GM23338 (cell line): Measurements from ENCODE around the gene ASAP2. TPM values are rescaled to one million over a fixed set of nuclear protein-coding genes. Genes with fewer than 3 reads are reported as not detected.

Source experiments
- ATAC-seq: fragments of 200-7000 bp; cut with Tn5 transposase; 3 replicates; pipeline ENCODE4 v1.9.1; 2020
- DNase-seq: peaks from one replicate; pipeline ENCODE4 v3.0.0-alpha.2; 2015; ENCODE audit warnings: low spot score
- H2AFZ ChIP-seq: fragments of 200-600 bp; sonication (generic); 2 replicates; pipeline ENCODE4 v1.8.0; 2016; ENCODE audit warnings: antibody characterized with exemption, mild to moderate bottlenecking, moderate library complexity
- H3F3A ChIP-seq: fragments of 200-600 bp; sonication (generic); replicated peaks from 2 replicates; pipeline ENCODE4 v1.8.0; 2017; ENCODE audit warnings: antibody characterized with exemption, mixed run types, low read depth
- H3K27ac ChIP-seq: fragments of 200-600 bp; sonication (generic); 2 replicates; pipeline ENCODE4 v1.6.1; 2016; ENCODE audit warnings: low read depth
- H3K27me3 ChIP-seq: fragments of 200-600 bp; sonication (generic); 2 replicates; pipeline ENCODE4 v1.8.0; 2016; ENCODE audit warnings: mild to moderate bottlenecking, mixed run types, moderate library complexity; ENCODE audit not compliant: insufficient read depth
- H3K36me3 ChIP-seq: fragments of 200-600 bp; sonication (generic); 2 replicates; pipeline ENCODE4 v1.8.0; 2016; ENCODE audit warnings: mild to moderate bottlenecking; ENCODE audit not compliant: insufficient read depth
- H3K4me1 ChIP-seq: fragments of 200-600 bp; sonication (generic); 2 replicates; pipeline ENCODE4 v1.8.0; 2016; ENCODE audit warnings: mild to moderate bottlenecking, moderate library complexity; ENCODE audit not compliant: insufficient read depth
- H3K4me2 ChIP-seq: fragments of 200-600 bp; sonication (generic); 2 replicates; pipeline ENCODE4 v1.7.1; 2017; ENCODE audit warnings: mixed run types
- H3K4me3 ChIP-seq: fragments of 200-600 bp; sonication (generic); 2 replicates; pipeline ENCODE4 v1.6.1; 2016; ENCODE audit warnings: mixed run types
- H3K79me2 ChIP-seq: fragments of 200-600 bp; sonication (generic); replicated peaks from 2 replicates; pipeline ENCODE4 v1.8.0; 2017; ENCODE audit warnings: mild to moderate bottlenecking; ENCODE audit not compliant: insufficient read depth
- H3K9me2 ChIP-seq: fragments of 200-600 bp; sonication (generic); 2 replicates; pipeline ENCODE4 v1.8.0; 2017; ENCODE audit not compliant: insufficient read depth
- H4K20me1 ChIP-seq: fragments of 200-600 bp; sonication (generic); replicated peaks from 2 replicates; pipeline ENCODE4 v1.8.0; 2017; ENCODE audit warnings: mild to moderate bottlenecking; ENCODE audit not compliant: insufficient read depth
- H3K27ac Mint-ChIP-seq: 2 replicates; pipeline ENCODE4 v1.8.0; 2020; ENCODE audit warnings: inconsistent platforms, mild to moderate bottlenecking, moderate library complexity, mixed read lengths
- H3K27me3 Mint-ChIP-seq: 3 replicates; pipeline ENCODE4 v1.8.0; 2022; ENCODE audit warnings: low read depth, mild to moderate bottlenecking, moderate library complexity, mixed read lengths, inconsistent platforms; ENCODE audit not compliant: insufficient read depth, poor library complexity
- H3K36me3 Mint-ChIP-seq: 3 replicates; pipeline ENCODE4 v1.8.0; 2021; ENCODE audit warnings: low read depth, mild to moderate bottlenecking, inconsistent platforms, moderate library complexity, mixed read lengths
- H3K4me1 Mint-ChIP-seq: 3 replicates; pipeline ENCODE4 v1.8.0; 2020; ENCODE audit warnings: mild to moderate bottlenecking, inconsistent platforms, mixed read lengths
- H3K4me3 Mint-ChIP-seq: 3 replicates; pipeline ENCODE4 v1.8.0; 2021; ENCODE audit warnings: moderate library complexity, mild to moderate bottlenecking, inconsistent platforms, mixed read lengths
- H3K9me3 Mint-ChIP-seq: 3 replicates; pipeline ENCODE4 v1.8.0; 2020; ENCODE audit warnings: moderate library complexity, mild to moderate bottlenecking, inconsistent platforms, mixed read lengths
- CREB1 ChIP-seq: fragments of 250-450 bp; sonication (Bioruptor Pico); IDR thresholded peaks from 2 replicates; pipeline ENCODE4 v1.5.0; 2020; ENCODE audit warnings: low read depth, mild to moderate bottlenecking, moderate library complexity
- CTCF ChIP-seq, 2 experiments: fragments of 200-600 bp in 1 of 2; sonication (generic) in 1 of 2; conservative IDR thresholded peaks; 2 replicates each; pipeline versions ENCODE4 v1.5.1 to v1.6.1; 2016 to 2017; ENCODE audit warnings: antibody characterized with exemption in 2 of 2, low read depth in 2 of 2, mild to moderate bottlenecking in 2 of 2, moderate library complexity in 1 of 2
- JUNB ChIP-seq: IDR thresholded peaks from one replicate; pipeline ENCODE4 v1.6.1; 2016; ENCODE audit warnings: antibody characterized with exemption; ENCODE audit not compliant: unreplicated experiment
- NANOG ChIP-seq: IDR thresholded peaks from 2 replicates; pipeline ENCODE4 v1.6.1; 2016; ENCODE audit warnings: antibody characterized with exemption, borderline replicate concordance
- STAT1 ChIP-seq: IDR thresholded peaks from one replicate; pipeline ENCODE4 v1.6.1; 2016; ENCODE audit warnings: antibody characterized with exemption; ENCODE audit not compliant: unreplicated experiment
- ZNF331 ChIP-seq: fragments of 250-450 bp; sonication (Bioruptor Pico); IDR thresholded peaks from 2 replicates; pipeline ENCODE4 v1.5.0; 2020; ENCODE audit warnings: low read depth, mild to moderate bottlenecking, moderate library complexity
- ZNF462 ChIP-seq: fragments of 250-450 bp; sonication (Bioruptor Pico); IDR thresholded peaks from 2 replicates; pipeline ENCODE4 v1.5.0; 2020; ENCODE audit warnings: mild to moderate bottlenecking, moderate library complexity
- polyA plus RNA-seq: library from polyadenylated mRNA; unstranded; fragments of >200 nt; fragmentation: Nextera tagmentation; extraction: Ambion mirVana; gene quantifications from 2 replicates; pipeline ENCODE4 v1.2.1, GENCODE V29; 2016
- total RNA-seq: library from RNA; depleted of rRNA; stranded (reverse); fragments of >200 nt; shearing (Covaris generic); gene quantifications from 2 replicates; pipeline ENCODE4 v1.2.3, GENCODE V29; 2014
- TF ChIP-seq, protein P1 (sequence below): IDR thresholded peaks from 2 replicates; pipeline ENCODE4 v1.6.1; 2016; ENCODE audit warnings: antibody characterized with exemption
- TF ChIP-seq, protein P2 (sequence below): IDR thresholded peaks from one replicate; pipeline ENCODE4 v1.6.1; 2018; ENCODE audit warnings: antibody characterized with exemption; ENCODE audit not compliant: unreplicated experiment

Gene ASAP2
- total and polyA plus RNA-seq, 2 experiments from 2014 or later = 2.6 to 15.6 TPM

GRCh38 chr2:9390151-9390850, 183.7 kb downstream of the ASAP2 start (continued):
- TF ChIP-seq CTCF (conservative IDR thresholded peaks at IDR 0.05; ENCODE audit: low read depth in 2 of 2) (no peak), CREB1 (CRISPR knock-in tag) (no peak), ZNF462 (no peak), ZNF331 (no peak), JUNB (no peak)

DNA sequence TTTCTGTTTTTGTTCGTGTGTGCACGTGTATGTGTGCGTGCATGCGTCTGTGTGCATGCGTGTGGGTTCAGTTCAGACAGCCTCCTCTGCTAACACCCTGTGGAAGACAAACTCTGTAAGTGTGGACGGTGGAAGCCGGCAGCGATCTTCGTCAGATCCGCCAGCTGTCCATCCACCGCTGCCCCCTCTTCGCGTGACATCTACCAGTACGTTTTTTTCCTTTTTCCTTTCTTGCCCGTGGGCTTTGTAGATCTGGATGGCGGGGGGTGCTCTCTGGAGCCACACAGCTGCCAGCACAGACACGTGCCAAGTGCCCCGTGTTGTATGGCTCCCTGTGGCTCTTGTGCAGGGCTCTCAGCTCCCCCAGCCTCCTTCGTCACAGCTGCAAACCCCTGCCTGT, 184.4 kb downstream of the ASAP2 start:
- no peaks in the 10 kb centered on the region for H3K9me2 ChIP-seq
- TF ChIP-seq STAT1 = no peak
- TF ChIP-seq, protein P1, sequence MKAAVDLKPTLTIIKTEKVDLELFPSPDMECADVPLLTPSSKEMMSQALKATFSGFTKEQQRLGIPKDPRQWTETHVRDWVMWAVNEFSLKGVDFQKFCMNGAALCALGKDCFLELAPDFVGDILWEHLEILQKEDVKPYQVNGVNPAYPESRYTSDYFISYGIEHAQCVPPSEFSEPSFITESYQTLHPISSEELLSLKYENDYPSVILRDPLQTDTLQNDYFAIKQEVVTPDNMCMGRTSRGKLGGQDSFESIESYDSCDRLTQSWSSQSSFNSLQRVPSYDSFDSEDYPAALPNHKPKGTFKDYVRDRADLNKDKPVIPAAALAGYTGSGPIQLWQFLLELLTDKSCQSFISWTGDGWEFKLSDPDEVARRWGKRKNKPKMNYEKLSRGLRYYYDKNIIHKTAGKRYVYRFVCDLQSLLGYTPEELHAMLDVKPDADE = no peak
- TF ChIP-seq NANOG = no peak
- TF ChIP-seq, protein P2, sequence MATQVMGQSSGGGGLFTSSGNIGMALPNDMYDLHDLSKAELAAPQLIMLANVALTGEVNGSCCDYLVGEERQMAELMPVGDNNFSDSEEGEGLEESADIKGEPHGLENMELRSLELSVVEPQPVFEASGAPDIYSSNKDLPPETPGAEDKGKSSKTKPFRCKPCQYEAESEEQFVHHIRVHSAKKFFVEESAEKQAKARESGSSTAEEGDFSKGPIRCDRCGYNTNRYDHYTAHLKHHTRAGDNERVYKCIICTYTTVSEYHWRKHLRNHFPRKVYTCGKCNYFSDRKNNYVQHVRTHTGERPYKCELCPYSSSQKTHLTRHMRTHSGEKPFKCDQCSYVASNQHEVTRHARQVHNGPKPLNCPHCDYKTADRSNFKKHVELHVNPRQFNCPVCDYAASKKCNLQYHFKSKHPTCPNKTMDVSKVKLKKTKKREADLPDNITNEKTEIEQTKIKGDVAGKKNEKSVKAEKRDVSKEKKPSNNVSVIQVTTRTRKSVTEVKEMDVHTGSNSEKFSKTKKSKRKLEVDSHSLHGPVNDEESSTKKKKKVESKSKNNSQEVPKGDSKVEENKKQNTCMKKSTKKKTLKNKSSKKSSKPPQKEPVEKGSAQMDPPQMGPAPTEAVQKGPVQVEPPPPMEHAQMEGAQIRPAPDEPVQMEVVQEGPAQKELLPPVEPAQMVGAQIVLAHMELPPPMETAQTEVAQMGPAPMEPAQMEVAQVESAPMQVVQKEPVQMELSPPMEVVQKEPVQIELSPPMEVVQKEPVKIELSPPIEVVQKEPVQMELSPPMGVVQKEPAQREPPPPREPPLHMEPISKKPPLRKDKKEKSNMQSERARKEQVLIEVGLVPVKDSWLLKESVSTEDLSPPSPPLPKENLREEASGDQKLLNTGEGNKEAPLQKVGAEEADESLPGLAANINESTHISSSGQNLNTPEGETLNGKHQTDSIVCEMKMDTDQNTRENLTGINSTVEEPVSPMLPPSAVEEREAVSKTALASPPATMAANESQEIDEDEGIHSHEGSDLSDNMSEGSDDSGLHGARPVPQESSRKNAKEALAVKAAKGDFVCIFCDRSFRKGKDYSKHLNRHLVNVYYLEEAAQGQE = no peak
- no peak for TF ChIP-seq JUNB
- TF ChIP-seq ZNF331 = no peak

More for the DNA sequence above, 184.4 kb downstream of the ASAP2 start:
- Histone ChIP-seq H3K27ac (no peak overlapping the region), H3K36me3 (no peaks in the 10 kb centered on the region; the same call in 1 of the 2 replicates), H3K4me1 (peaks cover 10% of the 10 kb centered on the region; the same call in 1 of the 2 replicates), H3K79me2 (no peaks in the 10 kb centered on the region), H2AFZ (no peak overlapping the region), H3F3A (no peaks in the 10 kb centered on the region), H3K27me3 (no peaks in the 10 kb centered on the region), H4K20me1 (no peaks in the 10 kb centered on the region), H3K4me2 (no peak overlapping the region), H3K4me3 (no peak overlapping the region)
- no peak for DNase-seq
- Mint-ChIP-seq H3K4me1 (peaks cover 21% of the 10 kb centered on the region), H3K36me3 (peaks cover 22% of the 10 kb centered on the region), H3K27ac (no peak overlapping the region), H3K9me3 (no peaks in the 10 kb centered on the region), H3K4me3 (no peak overlapping the region), H3K27me3 (peaks cover 3% of the 10 kb centered on the region)
- no peak for ATAC-seq
